HL-60 (cell line): ENCODE data around the gene EFHC2.

Experiments used
- CTCF ChIP-seq: IDR thresholded peaks from one replicate; pipeline ENCODE4 v1.5.1; 2011; ENCODE audit warnings: low read length, control low read depth, inconsistent platforms; ENCODE audit not compliant: insufficient read depth
- REST ChIP-seq: IDR thresholded peaks from 2 replicates; pipeline ENCODE4 v1.6.1; 2012; ENCODE audit warnings: low read depth; ENCODE audit not compliant: insufficient replicate concordance

GRCh38 chrX:44155126-44155525 lies 188.3 kb downstream of the EFHC2 start:
- TF ChIP-seq REST, result no peak
- no peak for TF ChIP-seq CTCF
